Measurements from ENCODE around the gene RAI1. TPM values are rescaled to one million over a fixed set of nuclear protein-coding genes. Genes with fewer than 3 reads are reported as not detected.

RAI1 gene
- total RNA-seq, 2 experiments from 2014 or later = 9.2 to 12.0 TPM

DNA sequence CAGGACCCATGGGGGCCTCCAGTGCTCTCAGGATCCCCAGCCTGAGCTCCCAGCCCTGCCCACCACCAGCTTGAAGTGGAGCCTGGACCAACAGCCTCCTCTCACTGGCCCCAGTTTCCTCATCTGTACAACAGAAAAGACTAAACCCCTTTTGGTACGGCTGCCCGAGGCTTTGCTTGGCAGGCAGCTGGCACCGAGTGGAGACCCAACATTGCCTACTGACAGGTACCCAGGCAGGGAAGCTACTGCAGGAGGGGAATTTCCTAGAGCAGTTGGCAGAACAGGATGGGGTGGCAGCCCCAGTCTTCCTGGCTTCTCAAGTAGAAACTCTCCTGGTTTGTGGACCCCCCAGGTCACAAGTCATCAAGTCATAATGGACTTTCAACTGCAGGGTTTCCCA lies 141.4 kb downstream of the RAI1 start:
- intact Hi-C loops (cut with micrococcal nuclease) = loop anchor here (1.0 to 5.0 kb wide), 2 partner anchors 128 to 1555 kb away; partner anchors contain the start of gene MAPK7
- Mint-ChIP-seq H3K36me3 (ENCODE audit: low read depth) (peaks cover 37% of the 10 kb centered on the region), H3K27ac (peak overlapping the region; percentile 18), H3K27me3 (ENCODE audit: low read depth) (no peaks in the 10 kb centered on the region), H3K4me1 (ENCODE audit: low read depth) (peaks cover 87% of the 10 kb centered on the region), H3K9me3 (no peaks in the 10 kb centered on the region), H3K4me3 (peak overlapping the region; percentile 66)
- CTCF ChIA-PET = interaction anchor here (1.0 to 3.2 kb wide), 4 partner anchors 11 to 39 kb away, joined by 3 to 18 read pairs (median 4); no protein-coding TSS in a partner anchor
- DNase-seq = no peak

DNA sequence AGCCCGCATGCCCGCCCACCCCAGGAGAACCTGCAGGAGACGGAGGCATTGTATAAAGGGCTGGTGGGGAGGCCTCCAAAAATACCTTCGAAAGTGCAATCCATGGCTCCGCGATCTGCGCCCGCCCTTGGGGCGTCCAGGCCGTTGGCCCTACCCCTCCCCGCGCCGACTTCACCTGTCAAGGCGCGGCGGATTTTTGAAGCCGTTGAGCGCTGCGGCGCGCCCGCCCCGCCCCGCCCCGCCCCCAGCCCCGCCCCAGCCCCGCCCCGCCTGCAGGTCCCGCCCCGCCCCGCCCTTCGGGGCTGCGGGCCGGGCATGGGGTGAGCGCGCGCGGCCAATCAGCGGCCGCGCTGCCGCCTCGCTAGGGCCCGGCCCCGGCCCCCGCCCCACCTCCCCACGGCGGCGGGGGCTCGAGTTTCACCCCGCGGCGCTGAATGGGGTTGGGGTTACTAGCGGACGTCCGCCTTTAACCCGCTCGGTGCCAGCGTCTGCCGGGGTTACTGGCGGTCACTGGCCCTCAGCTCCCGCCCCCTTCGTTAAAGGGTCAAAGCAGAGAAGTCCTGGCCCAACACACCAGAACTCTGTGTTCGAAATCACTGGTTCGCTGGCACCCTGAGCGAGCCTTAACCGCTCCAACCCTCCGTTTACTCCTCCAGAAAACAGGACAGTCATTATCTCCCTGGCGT lies 142.3 kb downstream of the RAI1 start:
- peak; percentile 82 for DNase-seq
- intact Hi-C loops (cut with micrococcal nuclease) = loop anchor here (1.0 to 5.0 kb wide), 5 partner anchors 11 to 1554 kb away; partner anchors contain the start of gene MAPK7
- Mint-ChIP-seq H3K27me3 (ENCODE audit: low read depth) (no peaks in the 10 kb centered on the region), H3K4me1 (ENCODE audit: low read depth) (peaks cover 94% of the 10 kb centered on the region), H3K36me3 (ENCODE audit: low read depth) (peaks cover 28% of the 10 kb centered on the region), H3K27ac (peak overlapping the region; percentile 91), H3K9me3 (no peaks in the 10 kb centered on the region), H3K4me3 (peak overlapping the region; percentile 75)
- CTCF ChIA-PET = interaction anchor here (0.8 kb wide), 1 partner anchor 13 kb away, joined by 3 read pairs; the partner anchor contains the start of gene SREBF1

DNA sequence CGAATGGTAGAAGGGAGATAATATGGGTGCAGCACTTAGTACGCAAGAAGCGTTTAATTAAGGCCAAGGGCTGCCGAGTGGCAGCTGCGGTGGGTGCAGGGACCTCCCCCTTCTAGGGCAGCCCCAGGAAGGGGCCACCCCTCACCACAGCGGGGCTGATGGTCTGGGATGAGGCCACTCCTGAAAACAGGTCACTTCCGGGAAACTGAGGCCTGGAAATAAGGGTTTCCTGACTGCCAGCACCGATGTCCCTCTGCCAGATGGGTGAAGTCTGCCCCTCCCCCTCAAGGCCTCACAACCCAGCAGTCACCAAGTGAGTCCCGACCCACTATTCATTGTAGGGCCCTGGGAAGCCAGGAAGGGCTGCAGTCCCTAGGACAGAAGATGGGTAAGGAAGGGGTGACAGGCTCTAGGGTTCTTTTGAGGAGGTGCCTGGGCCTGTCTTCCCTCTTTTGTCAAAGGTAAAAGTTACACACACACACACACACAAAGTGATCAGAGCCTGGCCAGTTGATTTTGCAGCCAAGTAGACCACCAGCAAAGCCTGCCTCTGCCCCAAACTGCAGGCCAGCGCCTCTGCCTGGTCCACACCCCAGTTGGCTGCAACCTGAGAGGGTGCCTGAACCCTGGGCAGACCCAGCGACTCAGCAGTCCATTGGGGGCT lies 143.0 kb downstream of the RAI1 start:
- intact Hi-C loops (cut with micrococcal nuclease) = loop anchor here (1.0 to 5.0 kb wide), 4 partner anchors 10 to 1553 kb away; partner anchors contain the start of gene MAPK7
- Mint-ChIP-seq H3K36me3 (ENCODE audit: low read depth) (peaks cover 21% of the 10 kb centered on the region), H3K27me3 (ENCODE audit: low read depth) (no peaks in the 10 kb centered on the region), H3K9me3 (no peaks in the 10 kb centered on the region), H3K4me1 (ENCODE audit: low read depth) (peaks cover 92% of the 10 kb centered on the region), H3K4me3 (peak overlapping the region; percentile 75), H3K27ac (peak overlapping the region; percentile 91)
- CTCF ChIA-PET = interaction anchor here (0.9 kb wide), 1 partner anchor 12 kb away, joined by 3 read pairs; no protein-coding TSS in a partner anchor
- DNase-seq = peak; percentile 70

DNA sequence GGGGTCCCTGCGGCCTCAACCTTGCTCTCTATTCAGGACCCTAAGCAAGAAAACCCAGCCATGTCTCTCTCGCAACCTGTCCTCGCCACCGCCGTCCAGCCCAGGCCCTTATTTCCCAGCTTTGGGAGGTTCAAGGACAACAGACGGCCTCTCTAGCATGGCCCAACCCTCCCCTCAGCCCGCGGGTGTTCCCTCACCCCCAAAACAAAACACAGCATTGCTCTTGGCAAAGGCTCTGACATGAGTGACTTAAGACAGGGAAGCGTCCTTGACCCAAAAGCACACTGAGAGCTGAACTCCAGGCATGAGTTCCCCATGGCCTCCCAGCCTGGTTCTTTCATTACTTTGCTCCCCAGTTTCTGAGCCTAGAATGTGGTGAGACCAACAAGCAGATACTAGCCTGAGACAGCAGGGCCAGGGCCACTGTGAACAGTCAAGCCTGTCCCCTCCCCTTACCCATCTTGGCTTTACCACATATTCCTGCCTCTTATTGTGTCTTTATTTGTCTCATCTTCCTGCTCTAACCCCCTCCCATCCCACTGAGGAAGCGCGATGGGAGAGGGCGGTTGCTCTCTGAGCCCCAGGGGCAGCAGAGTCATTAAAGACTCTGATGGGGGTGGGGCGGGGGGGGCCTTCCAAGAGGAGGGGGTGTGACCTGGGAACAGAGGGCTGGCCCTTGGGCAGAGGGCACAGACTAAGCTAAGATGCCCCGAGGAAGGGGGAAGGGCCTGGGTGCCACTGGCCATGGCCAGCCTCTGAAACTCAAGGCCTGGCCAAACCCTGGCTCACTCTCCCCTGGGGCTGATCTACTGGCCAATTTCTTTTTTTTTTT lies 143.7 kb downstream of the RAI1 start:
- H3K27ac Mint-ChIP-seq = peak overlapping the region; percentile 91
- peak overlapping the region; percentile 28 for H3K4me3 Mint-ChIP-seq
- H3K9me3 Mint-ChIP-seq = no peaks in the 10 kb centered on the region
- H3K4me1 Mint-ChIP-seq (ENCODE audit: low read depth) = peaks cover 90% of the 10 kb centered on the region
- intact Hi-C loops (cut with micrococcal nuclease) = loop anchor here (1.0 to 5.0 kb wide), 4 partner anchors 9 to 1552 kb away; partner anchors contain the start of gene MAPK7
- DNase-seq = peak; percentile 36
- H3K36me3 Mint-ChIP-seq (ENCODE audit: low read depth) = peaks cover 15% of the 10 kb centered on the region
- no peaks in the 10 kb centered on the region for H3K27me3 Mint-ChIP-seq (ENCODE audit: low read depth)
- CTCF ChIA-PET = interaction anchor here (0.5 to 1.9 kb wide), 3 partner anchors 11 to 62 kb away, joined by 3 to 4 read pairs (median 3); partner anchors contain the start of gene SREBF1

DNA sequence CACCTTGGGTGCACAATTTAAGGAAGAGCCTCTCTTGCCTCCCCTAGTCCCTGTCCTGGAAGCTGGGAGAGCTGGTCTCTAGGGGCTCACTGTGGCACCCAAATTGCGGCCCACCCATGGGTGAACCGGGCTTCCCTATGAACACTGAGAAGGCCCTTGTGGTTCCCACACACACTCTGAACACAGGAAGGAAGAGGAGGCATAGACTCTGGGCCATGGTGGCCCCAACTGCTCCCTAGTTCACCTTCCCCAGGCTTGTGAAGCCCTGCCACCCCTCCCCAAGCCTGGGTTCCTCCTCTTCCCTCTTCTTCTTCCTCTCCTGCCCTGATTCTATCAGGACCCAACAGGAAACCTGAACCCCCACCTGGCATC lies 145.1 kb downstream of the RAI1 start:
- H3K9me3 Mint-ChIP-seq = no peaks in the 10 kb centered on the region
- H3K4me3 Mint-ChIP-seq = no peak overlapping the region
- peaks cover 83% of the 10 kb centered on the region for H3K4me1 Mint-ChIP-seq (ENCODE audit: low read depth)
- intact Hi-C loops (cut with micrococcal nuclease) = no loop called here
- no peaks in the 10 kb centered on the region for H3K27me3 Mint-ChIP-seq (ENCODE audit: low read depth)
- CTCF ChIA-PET = interaction anchor here (1.0 to 2.4 kb wide), 3 partner anchors 10 to 35 kb away, joined by 4 to 10 read pairs (median 4); partner anchors contain the start of gene SREBF1
- no peak for DNase-seq
- H3K27ac Mint-ChIP-seq = peak overlapping the region; percentile 80
- H3K36me3 Mint-ChIP-seq (ENCODE audit: low read depth) = peaks cover 11% of the 10 kb centered on the region

DNA sequence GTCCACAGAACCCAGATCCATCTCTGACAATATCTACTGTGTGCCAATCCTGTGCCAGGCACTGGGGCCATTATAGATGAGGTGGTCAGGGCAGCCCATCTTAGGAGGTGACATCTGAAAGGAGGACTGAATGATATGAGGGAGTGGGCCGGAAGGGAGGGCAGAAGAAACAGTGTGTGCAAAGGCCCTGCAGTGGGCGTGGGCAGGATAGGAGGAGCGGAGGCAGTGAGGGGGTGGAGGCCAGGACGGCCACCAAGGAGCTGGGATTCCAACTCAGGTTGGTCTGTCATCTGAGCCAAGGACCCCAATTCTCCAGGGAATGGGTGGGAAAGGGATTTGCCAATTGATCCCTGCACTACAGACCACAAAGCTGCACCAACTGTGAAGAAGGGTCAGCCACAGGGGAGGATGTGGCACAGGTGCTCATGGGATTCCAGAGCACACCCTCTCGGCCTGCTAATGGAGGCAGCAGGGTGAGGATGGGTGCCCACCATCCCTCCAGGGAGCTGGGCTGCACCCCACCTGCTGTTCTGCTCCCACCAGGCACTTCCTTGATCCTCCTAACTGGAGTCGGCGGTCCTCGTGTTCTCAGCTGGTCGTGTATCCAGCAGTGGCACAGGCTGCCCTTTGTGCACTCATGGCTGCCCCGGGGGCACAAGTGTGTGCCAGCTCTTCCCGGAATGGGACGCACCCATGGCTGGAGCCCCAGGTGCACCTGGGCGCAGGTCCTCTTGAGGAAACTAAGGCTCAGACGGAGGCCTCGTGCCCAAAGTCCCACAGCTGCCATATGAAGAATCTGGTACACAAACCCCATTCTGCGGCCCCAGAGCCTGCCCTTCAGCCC lies 145.9 kb downstream of the RAI1 start:
- DNase-seq = no peak
- H3K36me3 Mint-ChIP-seq (ENCODE audit: low read depth) = peaks cover 15% of the 10 kb centered on the region
- peak overlapping the region; percentile 80 for H3K27ac Mint-ChIP-seq
- peaks cover 82% of the 10 kb centered on the region for H3K4me1 Mint-ChIP-seq (ENCODE audit: low read depth)
- H3K27me3 Mint-ChIP-seq (ENCODE audit: low read depth) = no peaks in the 10 kb centered on the region
- no peak overlapping the region for H3K4me3 Mint-ChIP-seq
- CTCF ChIA-PET = interaction anchor here (0.8 to 2.4 kb wide), 6 partner anchors 9 to 101 kb away, joined by 3 to 10 read pairs (median 3); partner anchors contain the start of gene SREBF1
- intact Hi-C loops (cut with micrococcal nuclease) = no loop called here
- H3K9me3 Mint-ChIP-seq = no peaks in the 10 kb centered on the region

DNA sequence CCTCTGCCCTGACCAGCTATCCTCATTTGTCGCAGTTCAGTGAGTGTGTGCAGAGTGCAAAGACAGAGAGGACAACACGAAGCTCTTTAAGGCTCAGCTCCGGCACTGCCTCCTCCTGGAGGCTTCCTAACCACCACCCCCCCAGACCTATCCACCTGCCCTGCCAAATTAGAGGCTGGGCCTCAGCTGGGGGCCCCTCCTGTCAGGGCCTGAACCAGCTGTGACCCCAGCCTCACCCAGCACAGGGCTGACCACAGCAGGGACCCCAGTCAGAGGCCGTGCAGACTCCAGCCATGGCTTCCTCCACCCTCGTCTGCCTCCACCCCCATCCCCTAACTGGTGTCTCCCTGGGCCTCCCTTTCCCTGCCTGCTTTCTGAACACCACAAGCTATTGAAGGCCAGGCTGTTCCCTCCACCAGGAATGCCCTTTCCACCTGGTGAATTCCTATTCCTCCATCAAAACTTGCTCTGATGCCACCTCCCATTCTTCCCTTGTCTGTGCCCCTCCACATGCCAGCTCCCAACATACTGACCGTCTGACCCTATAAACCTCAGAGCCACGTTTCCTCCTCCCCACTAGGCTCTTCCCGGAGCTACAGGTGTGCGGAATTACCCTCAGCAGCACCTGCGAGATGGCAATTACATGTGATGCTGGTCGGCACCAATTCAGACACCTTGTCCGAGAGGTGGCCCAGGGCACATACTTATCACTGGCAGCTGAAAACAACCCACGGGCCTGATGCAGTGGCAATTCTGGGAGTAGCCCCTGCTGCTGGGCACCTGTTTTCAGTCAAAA lies 146.8 kb downstream of the RAI1 start:
- Mint-ChIP-seq H3K27me3 (ENCODE audit: low read depth) (no peaks in the 10 kb centered on the region), H3K4me1 (ENCODE audit: low read depth) (peaks cover 79% of the 10 kb centered on the region), H3K4me3 (no peak overlapping the region), H3K36me3 (ENCODE audit: low read depth) (peaks cover 14% of the 10 kb centered on the region), H3K9me3 (no peaks in the 10 kb centered on the region), H3K27ac (no peak overlapping the region)
- intact Hi-C loops (cut with micrococcal nuclease) = no loop called here
- CTCF ChIA-PET = interaction anchor here (0.9 to 2.4 kb wide), 4 partner anchors 16 to 100 kb away, joined by 3 to 10 read pairs (median 3); no protein-coding TSS in a partner anchor
- DNase-seq = no peak

DNA sequence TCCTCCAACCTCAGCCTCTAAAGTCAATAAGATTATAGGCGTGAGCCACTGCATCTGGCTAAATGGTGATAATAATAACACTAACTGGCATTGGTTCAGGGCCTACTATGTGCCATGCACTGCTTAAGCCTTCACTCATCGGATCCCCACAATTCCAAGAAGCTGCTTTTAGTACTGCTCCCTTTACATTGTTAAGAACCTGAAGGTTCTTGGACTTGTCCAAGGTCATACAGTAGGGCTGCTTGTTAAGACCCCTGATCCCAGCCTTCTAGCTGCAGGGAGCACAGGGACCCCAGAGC lies 149.0 kb downstream of the RAI1 start:
- Mint-ChIP-seq H3K27ac (no peak overlapping the region), H3K4me3 (no peak overlapping the region), H3K4me1 (ENCODE audit: low read depth) (peaks cover 79% of the 10 kb centered on the region), H3K9me3 (no peaks in the 10 kb centered on the region), H3K27me3 (ENCODE audit: low read depth) (no peaks in the 10 kb centered on the region), H3K36me3 (ENCODE audit: low read depth) (peaks cover 29% of the 10 kb centered on the region)
- intact Hi-C loops (cut with micrococcal nuclease) = no loop called here
- DNase-seq = no peak
- CTCF ChIA-PET = interaction anchor here (0.8 to 1.5 kb wide), 3 partner anchors 18 to 30 kb away, joined by 3 to 4 read pairs (median 3); no protein-coding TSS in a partner anchor

DNA sequence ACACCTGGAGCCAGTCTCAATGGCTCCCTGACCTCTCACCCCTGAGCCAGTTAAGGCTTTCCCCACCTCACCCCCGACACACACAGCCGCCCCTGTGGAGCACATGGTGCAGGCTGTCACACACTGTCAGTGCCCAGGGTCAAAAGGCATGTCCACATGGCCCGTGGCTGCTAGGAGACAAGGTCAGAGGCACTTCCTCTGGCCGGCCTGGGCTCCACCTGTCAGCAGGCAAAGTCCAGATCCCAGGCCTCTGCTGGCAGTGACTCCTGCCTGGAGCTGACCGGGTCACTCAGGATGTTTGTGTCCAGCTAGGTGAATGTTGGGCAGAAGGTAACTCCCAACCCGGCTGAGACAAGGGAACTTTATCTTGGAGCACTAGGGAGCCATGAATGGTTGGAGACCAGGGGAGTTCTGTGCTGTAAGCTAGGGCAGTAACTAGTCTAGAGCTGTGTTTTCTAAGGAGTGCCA lies 149.5 kb downstream of the RAI1 start:
- Mint-ChIP-seq H3K36me3 (ENCODE audit: low read depth) (peaks cover 30% of the 10 kb centered on the region), H3K4me3 (no peak overlapping the region), H3K27ac (no peak overlapping the region), H3K4me1 (ENCODE audit: low read depth) (peaks cover 77% of the 10 kb centered on the region), H3K9me3 (no peaks in the 10 kb centered on the region), H3K27me3 (ENCODE audit: low read depth) (no peaks in the 10 kb centered on the region)
- no peak for DNase-seq
- intact Hi-C loops (cut with micrococcal nuclease) = no loop called here
- CTCF ChIA-PET = interaction anchor here (0.8 to 1.5 kb wide), 3 partner anchors 18 to 30 kb away, joined by 3 to 4 read pairs (median 3); no protein-coding TSS in a partner anchor

DNA sequence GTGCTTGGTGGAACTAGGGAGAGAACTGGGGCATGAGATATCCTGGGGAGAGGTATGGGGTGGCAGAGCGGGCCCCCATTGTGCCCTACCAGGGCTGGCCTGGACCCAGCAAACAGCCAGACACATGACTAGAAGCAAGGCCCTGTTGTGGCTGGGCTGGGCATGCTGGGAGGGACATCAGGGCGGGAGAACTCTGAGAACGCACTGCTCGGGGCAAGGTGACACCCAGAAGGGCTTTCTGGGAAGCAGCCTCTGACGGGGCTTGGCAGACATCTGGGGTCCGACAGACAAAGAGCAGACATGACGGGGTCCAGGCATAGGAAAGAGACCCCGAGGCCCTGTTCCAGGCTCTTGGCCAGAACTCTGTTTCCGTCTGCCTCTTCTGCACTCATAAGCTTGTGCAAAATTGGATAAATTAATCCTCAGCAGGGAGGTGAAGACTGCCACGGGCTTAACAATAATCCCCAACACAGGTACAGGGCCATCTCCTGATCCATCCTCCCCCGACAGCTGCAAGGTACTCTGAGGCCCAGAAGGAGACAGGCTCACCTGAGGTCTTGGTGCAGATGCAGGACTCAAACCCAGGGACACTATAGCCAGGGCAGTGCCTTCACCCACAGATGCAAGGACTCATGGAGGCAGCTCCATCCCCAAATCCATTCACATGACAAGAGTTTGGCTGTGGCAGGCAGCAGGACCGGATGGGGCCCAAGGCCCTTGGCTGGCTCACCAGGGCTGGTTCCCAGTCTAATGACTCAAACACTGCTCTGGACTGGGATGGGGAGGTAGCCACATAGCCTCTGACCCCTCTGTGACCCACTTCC lies 150.2 kb downstream of the RAI1 start:
- CTCF ChIA-PET = interaction anchor here (1.0 to 1.5 kb wide), 2 partner anchors 19 to 24 kb away, joined by 3 read pairs; no protein-coding TSS in a partner anchor
- intact Hi-C loops (cut with micrococcal nuclease) = no loop called here
- Mint-ChIP-seq H3K27me3 (ENCODE audit: low read depth) (no peaks in the 10 kb centered on the region), H3K9me3 (no peaks in the 10 kb centered on the region), H3K36me3 (ENCODE audit: low read depth) (peaks cover 31% of the 10 kb centered on the region), H3K27ac (no peak overlapping the region), H3K4me1 (ENCODE audit: low read depth) (peaks cover 74% of the 10 kb centered on the region), H3K4me3 (no peak overlapping the region)
- no peak for DNase-seq

Measured in activated naive CD4-positive, alpha-beta T cell treated with anti-CD3 and anti-CD28 coated beads for 36 hours (primary cell).